ENCODE results near the gene NMT1.

The NMT1 gene

DNA sequence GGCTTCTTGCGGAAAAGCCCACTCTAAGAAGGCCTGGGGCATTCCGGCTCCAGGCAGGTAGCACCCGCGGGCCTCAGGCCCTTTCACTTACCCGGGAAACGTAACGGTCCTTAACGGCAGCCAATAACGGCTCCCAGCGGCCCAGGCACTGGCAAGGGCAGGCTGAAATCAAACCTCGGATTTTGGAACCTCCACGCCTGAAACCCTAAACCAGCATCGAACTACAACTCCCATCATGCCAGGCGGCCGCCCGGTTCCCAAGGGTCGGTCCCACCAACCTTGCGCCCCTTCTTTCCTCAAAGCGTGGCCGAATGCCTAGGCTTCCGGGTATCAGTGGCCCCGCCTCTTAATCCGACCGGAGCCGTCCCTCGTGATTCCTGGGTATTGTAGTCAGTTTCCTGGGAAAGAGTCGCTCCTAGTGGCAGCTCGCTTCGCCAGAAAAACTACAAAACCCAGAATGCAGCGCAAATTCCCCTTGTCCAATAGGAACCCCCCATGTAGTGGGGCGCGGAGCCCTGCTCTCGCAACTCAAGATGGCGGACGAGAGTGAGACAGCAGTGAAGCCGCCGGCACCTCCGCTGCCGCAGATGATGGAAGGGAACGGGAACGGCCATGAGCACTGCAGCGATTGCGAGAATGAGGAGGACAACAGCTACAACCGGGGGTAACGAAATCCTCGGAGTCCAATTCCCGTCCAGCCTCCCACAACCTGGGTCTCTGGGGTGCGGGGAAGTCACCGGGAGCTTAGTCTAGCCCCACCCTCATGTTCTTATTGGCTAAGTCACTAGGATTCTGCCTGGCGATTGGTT is at the start of gene NMT1:
TSS of gene NMT1 (plus strand) at position 521 of the 809 bp plus-strand sequence. CDS start at position 534, 13 bp downstream.
- DNase-seq, result peak; percentile 100

GRCh38 chr17:45011767-45012166 is 49.4 kb upstream of the NMT1 start:
- no peak for DNase-seq

DNA sequence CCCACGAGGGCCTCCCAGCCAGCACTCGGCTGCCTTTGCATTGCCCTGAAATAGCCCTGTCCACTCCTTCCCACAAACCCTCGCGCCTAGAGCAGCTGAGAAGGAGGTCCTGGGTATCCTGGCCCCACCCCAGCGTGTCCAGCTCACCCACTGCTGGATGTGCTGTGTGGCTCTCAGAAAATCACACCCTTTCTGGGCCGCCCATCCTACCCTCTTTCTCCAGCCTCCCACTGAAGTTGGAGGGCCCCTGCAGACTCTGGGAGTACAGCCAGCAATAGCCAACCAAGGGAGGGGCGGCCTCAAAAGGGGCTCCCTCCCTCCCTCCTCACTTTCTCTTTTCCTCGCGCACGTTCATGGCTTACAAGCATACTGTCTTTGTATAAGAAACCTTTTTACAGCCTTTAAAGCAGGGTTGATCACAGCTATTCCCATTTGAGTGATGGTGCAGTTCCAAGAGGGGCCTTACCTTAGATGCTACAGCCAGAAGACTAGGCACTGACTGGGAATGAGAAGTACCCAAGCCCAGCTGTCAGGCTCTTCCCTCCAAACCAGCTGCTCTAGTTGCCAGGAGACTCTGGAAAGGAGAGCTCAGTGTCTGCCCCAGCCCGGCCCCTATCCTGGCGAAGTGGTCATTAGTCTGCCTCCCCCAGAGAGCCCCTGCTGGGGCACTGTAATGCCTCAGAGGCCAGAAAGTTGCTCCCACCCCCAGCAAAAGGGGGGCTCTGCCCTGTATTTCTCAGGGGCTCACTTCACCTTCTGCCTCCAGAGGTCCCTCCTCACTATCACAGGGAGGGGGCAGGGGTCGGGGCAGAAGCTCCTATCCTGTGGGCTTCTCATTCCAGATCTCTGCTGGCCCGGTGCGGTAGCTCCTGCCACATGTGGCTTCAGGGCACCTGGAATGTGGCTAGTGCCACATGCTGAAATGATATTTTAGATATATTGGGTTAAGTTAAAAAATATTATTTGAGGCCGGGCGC is 47.8 kb upstream of the NMT1 start:
- no peak for DNase-seq

DNA sequence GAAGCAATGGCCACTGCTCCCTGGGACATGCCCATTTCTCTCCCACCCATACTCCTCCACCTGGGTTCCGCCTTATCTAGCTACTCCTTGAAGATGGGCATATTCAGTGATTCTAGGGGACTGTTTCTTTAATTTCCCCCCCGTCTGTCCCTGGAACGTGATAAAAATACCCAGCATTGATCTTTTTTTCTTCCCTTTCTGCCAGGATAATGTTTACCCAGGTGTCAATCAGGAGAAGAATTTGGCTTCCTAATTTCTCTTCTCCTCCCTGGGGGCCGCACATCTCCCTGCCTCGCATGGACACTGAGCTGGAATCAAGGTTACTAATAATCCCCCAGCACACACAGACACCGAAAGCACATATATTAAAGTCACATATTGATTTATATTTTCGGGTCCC is 44.9 kb upstream of the NMT1 start:
- DNase-seq, result no peak

GRCh38 chr17:45016823-45017222 is 44.3 kb upstream of the NMT1 start:
- peak; percentile 35 for DNase-seq

DNA sequence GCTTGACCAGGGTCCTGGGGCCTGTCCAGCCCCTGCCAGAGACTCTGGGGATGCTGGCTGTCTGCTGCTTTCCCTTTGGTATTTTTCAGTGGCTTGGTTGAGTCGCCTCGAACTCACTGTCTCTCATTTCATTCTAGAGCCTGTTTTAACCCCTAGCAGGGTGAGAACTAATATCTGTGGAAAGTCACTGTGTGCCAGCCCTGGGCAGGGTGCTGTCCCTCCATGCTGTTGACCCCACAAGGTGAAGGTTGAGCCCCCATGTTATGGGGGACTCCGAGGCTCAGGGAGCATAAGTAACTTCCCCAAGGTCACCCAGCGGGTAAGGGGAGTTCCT is 42.6 kb upstream of the NMT1 start:
- no peak for DNase-seq

DNA sequence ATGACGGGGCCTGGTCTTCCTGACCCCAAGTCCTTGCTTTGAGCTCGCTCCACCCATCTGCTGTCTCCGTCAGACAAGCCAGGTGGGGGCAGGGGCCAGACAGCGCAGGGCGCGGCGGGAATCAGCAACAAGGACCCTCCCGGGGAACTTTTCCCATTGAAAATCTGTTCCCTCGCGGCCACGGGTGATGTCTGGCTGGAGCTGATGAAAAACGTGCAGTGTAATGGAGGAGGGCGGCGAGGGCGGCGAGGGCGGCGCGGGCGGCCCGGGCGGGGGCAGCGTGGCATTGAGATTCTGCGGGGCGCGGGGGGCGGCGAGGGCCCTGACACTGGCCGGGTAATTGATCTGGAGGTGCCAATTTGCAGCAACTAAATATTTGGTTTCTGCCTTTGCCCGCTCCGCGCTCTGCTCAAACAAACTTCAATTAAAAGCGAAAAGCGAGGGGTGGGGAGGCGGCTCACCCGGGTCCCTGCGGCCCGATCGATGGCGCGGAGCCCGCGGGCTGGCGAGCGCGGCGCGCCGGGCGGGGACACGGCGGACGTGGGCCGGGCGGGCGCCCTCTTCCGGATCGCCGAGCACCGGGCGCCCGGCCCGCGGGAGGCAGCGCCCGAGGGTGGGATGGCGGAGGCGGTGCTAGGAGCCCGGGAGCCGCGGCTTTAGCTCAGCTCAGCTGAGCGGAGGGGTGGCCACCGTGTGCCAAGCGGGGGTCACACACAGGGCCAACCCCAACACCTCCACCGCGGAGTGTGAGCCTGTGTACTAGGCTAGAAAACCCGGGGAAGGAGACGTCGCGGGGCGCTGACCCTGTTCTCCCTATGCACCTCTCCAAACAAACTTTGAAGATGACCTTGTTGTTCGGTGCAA is 42.0 kb upstream of the NMT1 start:
- peak; percentile 66 for DNase-seq

DNA sequence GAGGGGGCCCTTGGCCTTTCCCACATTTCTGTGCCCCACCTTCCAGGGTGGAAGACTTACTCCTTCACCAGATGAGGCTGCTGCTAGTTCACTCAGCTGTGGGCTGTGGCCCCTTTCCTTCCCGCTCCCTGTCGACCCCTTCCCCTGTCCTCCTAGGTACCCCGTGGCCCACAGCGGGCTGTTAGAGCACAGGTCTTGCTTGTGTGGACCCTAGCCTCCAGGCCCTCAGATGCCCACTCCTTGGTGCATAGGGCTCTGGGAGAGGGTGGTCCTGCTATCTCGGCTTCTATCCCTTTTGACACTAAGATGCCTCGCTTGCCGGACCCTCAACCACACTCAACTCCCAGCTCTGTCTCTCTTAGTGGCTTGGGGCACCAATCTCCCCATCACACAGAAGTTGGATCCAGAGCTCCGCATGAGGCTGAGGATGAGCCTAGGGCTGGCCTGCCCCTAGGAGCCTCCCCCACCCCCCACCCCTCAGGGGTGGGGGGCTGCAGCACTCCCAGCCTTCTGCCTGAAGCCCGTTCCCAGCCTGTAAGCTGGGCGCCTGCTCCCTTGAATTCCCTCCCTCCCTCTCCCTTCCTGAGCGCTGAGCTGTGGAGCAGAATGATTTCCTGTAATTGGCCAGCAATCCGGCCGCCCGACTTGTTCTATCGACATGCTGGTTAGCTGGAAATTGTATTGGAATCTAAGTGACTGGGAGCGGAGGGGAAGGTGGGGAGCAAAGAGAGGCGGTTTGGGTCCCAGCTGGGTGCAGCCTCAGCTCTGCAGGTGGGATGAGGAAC is 40.6 kb upstream of the NMT1 start:
- DNase-seq, result no peak

DNA sequence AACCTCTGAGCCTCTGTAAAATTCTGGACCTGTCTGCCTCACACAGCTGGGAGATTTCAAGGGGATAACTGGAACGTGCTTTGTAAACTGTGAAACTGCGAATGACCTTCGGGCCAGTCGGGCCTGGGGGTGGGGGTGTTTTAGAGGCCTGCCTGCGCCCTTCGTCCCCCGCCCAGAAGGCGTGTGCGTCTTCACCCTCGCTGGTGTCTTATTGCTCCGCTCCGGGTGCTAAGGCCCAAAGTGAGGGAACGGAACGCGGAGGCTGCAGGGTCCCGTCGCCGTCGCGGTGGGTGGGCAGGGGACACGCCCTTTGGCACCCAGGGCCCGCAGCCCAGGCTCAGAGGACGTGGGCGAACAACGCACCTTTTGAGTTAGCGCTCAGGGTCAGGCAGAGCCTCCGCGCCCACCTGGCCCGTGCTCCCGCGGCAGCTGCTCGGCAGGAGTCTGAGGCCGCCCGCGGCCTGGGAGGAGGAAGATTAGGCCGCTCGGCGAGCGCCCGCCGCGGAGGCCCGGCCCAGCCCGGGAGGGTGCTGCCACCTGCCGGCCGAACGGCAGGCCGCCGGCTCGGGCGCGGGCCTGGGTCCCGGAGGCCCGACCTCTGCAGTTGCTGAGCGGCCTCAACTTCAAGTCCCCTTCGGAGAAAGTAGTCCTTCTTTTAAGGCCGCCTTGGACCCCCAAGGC is 39.4 kb upstream of the NMT1 start:
- peak; percentile 85 for DNase-seq

GRCh38 chr17:45022288-45022648 is 38.8 kb upstream of the NMT1 start:
- DNase-seq, result no peak

DNA sequence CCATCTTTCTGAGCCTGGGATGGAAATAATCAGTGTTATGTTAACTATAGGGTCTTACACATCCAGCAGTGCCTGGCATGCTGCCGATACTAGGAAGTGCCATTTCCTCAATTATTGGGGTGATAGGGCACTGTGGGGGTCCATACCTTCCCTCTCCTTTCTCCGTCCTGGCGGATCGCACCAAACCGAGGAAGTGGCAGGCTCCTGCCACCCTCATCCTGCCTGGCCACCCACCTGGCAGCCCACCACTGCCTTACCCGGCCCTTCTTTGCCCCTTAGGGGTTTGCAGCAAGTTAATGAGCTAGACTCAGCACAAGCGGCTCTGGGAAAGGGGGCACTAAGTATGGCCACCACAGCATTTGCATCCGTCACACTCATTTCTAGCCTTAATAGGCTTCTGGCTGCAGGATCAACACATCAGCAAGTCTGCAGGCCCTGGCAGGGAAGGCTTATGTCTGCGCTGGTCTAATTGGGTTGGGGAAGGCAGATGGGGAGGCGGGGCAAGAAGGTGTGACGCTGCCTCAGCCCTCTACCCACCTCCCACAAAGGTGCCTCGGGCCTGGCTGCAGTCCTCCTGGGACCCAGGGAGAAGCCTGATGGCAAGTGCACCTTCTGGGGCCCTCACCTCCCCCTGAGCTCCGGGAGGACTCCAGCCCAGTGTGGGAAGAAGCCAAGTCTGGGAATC is 38.3 kb upstream of the NMT1 start:
- no peak for DNase-seq

- no peak for DNase-seq
Measured at GRCh38 chr17:45029096-45029495, 32.0 kb upstream of the NMT1 start.

DNA sequence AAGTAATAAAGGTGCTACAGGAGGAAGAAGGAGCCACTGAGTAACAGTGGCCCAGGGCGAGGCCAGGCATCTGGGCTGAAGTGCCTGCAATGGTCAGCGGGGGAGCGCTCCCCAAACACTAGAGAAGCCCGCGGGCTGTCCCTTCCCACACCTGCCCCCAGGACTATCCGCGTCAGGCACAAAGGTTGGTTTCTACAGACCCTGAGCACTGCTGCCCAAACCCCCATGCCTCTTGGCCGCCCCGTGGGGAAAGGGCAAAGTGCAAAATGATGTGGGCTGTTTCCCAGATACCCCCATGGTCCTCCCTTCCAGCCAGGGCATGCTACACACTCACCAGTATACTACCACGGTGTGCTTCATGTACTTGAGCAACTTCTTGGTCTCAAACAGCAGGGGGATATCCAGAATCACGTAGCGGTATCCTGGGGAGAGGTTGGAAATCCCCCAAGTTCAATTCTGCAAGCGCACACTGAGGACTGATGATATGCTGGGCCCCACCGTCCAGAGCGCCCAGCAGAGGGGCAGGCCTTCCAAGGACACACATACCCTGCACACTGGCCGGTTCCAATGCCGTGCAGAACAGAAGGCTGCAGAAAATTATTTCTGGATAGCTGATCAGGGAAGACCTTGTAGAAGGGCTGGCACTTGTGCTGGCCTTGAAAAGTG is 31.2 kb upstream of the NMT1 start:
- no peak for DNase-seq

GRCh38 chr17:45030733-45031132 is 30.4 kb upstream of the NMT1 start:
- DNase-seq, result no peak

GRCh38 chr17:45031231-45032173 is 29.6 kb upstream of the NMT1 start:
- peak; percentile 67 for DNase-seq

DNA sequence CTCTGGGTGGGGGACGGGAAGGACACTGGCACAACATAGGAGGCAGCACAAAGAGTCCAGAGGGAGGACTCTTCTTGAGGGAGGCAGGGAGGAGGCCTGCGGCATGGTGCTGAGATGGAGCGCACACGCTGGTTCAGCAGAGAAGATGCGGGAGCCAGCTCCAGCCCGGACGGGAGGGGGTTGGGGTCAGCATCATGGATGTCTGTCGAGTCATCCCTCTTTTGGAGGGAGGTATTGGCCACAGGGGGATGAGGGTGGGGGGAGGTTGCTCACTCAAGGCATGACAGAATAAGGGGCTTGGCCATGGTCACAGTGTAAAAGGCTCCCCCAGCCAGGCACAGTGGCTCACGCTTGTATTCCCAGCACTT is 29.0 kb upstream of the NMT1 start:
- no peak for DNase-seq

GRCh38 chr17:45034599-45034998 is 26.5 kb upstream of the NMT1 start:
- DNase-seq, result no peak

- DNase-seq, result no peak
Measured at GRCh38 chr17:45035848-45036247, 25.3 kb upstream of the NMT1 start.

GRCh38 chr17:45036691-45037090 is 24.4 kb upstream of the NMT1 start:
- DNase-seq, result no peak

Data from hematopoietic multipotent progenitor cell treated with erythropoietin and hydrocortisone succinate and interleukin-3 and kit ligand, for 6 days (in vitro differentiated cells).